Stimulated activated CD4-positive, alpha-beta T cell treated with anti-CD3 and anti-CD28 coated beads, Interleukin-1b, Interleukin-23, amount 100 ng/mL, for 24 hours (primary cell): Measurements from ENCODE around the gene ARPP21.

Experiments
- DNase-seq, 4 experiments: peaks; one replicate each; pipeline ENCODE4 v3.0.0-alpha.2; 2020; ENCODE audit warnings: low read depth in 4 of 4, low spot score in 1 of 4

Gene ARPP21

DNA sequence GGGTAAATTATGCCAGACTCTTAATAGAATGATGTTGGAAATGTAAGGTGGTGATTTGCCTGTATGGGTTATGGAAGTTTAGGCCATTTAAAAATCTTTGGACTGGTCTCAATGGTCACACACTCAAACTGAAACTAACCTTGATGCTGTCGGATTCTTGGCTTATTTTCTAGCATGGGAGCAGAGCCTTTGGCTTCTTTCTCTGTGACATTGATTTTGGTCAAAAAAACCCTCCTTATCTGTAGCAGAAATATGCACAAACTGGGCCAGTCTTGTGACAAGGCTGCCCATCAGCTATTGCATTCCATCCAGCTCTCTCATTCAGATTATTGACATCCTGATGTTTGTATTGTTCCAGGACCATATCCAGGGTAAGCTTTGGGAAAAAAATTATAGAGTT lies 35.9 kb downstream of the ARPP21 start:
- no peak for DNase-seq

DNA sequence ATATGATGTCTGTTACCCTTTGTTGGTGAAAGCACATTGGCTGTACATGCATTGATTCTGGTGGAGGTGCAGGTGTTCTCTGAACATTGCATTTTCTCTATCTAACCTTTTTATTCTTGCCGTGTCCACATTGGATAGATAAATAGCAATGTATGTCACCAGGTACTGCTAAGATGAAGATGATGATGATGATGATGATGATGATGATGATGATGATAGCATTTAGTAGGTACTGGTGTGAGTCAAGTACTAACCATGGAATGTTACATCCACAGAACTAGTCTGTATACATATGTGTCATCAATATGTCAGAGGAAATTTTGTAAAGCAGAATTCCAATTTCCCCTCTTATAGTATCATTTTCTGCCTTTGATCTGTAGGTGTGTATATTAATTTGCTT lies 36.3 kb downstream of the ARPP21 start:
- DNase-seq, result no peak

DNA sequence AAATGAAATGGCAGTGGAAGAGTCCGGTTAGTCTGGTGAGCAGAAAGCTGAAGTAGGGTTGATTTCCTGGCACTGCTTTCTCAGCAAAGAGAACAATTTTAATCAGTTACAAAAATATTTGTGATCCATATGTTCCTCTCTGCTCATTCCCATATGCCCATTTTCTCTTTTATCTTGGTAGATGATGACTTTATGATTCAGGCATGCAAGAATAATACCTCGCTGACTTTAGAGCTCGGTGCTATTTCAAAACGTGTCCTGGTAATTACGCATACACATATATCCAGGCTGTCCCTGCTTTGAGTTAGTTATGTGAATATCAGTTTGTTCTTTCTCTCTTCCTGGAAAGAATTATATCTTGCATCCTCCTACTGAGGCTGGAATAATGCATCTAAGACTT lies 38.5 kb downstream of the ARPP21 start:
- no peak for DNase-seq

DNA sequence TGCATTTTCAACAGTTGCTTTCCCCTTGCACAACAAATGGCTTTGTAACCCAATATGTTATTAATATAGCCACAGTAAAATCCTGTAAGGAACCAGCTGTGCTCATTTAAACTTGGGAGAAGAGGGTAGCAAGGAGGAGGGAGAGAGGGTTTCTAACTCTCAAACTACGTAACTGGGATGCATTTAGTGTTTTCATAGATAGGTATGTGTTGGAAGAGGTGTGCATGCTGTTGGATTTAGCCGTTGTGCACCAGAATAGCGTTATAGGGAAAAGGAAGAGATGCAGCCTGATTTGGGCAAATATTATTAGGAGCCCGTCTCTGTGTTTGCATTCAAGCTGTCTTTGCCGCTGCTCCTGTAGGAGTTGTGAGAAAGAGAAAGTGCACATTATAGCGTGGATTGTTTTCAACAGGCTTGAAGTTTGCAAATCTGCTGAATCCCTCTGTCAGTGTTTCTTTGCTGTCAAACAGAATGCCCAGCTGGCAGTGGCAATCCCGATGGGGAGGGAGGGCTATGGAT lies 39.4 kb downstream of the ARPP21 start:
- no peak for DNase-seq

DNA sequence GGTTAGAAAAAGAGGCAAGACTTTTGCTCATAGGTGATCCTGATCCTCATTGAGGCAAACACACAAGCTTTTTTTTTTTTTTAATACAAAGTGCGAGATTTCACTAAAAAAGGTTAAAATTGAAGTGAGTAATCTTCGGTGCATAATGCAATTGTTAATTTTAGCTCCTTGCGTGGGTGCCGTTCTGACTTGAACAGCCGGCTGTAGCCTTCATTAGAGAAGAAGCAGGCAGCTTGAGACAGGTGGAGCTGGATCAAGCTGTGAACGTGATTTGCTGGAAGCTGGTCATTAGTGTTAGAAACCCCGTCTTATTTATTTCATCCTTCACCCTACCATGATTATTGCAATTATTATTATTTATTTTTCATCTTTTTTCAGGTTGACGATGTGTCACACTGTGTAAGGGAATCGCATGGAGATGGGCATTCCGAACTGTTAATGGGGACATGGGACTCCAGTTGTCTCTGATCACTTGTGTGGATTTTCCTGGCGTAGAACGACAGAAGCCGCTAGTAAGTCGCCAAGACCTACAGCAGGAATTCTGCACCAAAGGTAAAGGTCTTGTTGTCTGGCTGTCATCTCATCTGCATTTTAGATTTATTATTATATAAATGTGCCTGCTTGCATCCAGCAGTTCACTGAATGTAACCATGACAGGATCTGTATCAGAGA lies 40.2 kb downstream of the ARPP21 start:
- no peak for DNase-seq

DNA sequence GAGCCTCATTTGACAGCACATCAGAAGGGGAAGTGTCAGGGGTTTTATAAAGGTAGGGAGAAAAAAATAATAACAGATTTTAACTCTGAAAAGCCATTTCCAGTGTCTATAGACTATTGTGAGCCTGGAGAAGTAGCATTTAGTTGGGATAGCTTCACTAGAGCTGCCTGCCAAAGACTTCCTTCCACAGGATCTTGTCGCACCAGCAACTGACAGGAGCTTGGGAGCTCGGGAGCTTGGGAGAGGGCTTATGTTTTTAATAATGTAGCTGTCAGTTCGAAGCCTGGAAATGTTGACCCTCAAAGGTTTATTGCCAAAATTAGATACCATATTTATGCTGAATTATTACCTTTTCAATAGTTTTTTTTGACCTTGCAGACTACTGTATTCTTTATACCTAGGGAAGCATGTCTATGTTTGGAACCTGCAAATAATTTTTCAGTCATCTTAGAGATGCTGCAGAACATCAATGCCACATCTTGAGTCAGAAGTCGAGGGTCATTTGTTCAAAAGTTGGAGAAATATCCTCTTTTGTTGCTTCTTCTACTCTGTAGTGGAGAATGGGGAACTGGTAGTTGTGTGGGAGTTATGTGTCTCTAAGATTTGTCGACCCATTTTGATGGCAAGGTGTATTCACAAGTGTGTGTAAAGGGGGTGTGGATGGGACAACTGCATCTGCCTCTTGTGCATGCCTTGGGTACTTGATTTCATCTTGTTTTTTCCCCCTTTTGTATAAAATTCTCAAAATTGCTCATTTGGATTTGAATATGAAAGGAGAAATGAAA lies 41.7 kb downstream of the ARPP21 start:
- no peak for DNase-seq

DNA sequence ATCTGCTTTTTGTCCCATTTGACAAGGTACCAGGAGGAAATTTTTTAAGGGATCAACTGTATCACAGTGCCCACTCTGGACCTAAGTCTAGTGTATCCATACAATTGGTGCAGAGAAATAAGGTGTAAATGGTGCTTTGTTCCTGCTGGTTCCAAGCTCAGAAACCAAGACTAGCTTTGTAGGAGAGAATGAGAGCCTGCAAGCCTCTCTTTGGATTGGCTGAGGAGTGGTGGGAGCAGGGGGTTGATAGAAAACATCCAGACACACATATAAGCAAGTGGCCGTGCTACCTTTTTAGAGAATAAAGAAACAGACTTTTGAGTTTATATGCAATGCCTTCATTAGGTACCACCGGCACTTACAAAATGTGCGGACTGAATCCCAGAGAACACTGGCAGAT lies 45.8 kb downstream of the ARPP21 start:
- no peak for DNase-seq

DNA sequence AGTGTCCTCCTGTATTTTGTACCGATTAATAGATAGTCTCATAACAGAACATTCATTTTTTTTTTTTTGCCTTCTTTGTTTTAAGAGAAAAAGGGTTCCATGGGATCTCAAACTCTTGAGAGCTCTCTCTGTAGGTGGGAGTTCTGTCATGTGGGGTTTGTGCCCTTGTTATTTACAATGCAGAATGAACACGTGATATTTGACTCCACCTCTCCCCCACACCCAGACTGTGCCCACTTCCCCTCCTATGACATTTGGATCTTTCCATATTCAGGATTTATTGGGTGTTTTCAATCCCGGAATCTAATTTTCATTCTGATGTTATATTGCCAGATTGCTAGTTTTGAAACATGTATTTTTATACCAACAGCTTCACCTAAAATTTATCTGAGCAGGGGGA lies 49.5 kb downstream of the ARPP21 start:
- no peak for DNase-seq

DNA sequence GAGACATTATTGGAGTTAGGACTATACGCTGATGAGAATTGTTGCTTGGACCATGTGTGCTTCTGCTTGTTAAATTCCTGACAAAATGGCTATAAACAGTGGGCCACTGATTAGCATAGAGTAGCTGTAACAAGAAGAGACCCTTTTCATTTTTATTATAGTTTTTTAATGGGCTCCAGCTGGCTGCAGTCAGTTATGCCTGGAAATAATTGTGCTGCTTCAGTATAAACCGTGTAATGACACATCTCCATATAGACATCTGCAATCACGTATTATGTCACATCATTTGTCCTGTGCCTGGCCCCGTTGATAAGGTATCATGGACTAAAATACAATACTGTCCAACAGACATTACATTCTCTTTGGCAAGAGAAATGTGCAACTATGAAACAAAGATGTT lies 50.9 kb downstream of the ARPP21 start:
- DNase-seq, result no peak

DNA sequence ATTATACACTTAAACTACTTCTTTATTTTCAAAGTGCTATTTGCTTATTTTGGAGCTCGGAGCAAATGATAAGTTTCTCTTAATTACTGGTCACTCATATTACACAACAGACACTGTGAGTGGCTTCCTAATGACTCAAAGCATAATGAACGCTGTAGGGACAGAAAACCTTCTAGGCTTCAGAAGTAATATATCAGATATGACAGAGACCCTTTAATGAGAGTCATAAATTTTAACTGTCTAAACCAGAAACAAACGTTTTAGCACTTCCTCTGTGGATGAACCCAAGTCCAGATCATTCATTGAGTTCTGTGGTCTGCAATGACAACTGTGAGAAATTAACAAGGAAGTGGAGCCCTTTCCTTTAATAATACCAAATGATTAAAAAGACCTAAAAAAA lies 66.6 kb downstream of the ARPP21 start:
- DNase-seq, result no peak

DNA sequence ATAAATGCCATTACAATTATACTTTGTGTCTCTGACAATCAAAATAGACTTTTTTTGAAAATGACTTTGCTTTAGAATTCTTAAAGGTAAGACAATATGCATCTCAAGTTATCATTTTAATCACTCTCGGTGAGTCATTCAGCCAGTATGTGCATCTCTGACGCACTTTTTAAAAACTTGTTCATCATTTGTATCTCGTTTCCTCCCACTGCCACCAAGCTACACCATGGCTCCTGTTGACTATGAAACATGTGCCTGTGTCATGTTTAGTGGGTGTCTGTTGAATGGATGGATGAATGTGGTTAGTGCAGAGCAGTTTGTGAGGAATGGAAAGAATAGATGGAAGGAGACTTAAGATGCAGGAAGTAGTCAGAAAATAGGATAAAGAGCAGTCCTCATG lies 68.6 kb downstream of the ARPP21 start:
- DNase-seq, result no peak

DNA sequence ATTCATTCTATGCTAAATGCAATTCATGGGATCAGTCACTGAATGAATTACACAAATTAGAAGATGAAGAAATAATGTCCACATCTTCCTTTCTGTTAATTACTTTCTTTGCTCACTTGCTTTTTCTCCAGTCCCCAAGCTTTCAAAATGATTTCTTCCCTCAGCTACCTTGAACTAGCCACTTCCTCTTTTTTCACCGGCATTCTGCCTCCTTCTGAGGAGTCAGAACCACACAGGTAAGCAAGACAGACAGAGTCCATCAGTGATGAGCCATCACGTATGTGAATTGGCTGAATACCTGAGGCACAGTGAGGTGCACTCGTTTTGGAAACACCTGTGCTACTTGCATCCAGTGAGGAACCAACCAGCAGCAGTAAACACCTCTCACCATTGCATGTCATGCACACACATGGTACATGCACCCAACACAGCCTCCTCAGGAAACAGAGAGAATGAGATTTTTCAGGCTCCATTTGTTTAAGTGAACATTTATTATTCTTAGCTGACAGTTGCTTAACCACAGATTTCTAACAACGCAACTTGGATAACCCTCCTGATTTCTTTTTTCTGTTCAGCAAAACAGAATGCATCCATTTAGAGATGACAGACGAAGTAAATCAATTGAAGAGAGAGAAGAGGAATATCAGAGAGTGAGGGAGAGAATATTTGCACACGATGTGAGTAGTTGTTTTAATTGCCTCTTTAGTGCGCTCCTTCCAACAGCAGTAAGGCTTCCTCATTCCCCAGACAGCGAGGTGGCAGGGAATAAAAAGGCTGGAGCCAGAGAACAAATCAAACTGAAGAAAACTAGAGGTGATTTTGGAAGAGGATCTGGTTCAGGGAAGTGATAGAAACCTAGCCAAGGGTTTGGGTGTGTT lies 69.3 kb downstream of the ARPP21 start:
- no peak for DNase-seq

DNA sequence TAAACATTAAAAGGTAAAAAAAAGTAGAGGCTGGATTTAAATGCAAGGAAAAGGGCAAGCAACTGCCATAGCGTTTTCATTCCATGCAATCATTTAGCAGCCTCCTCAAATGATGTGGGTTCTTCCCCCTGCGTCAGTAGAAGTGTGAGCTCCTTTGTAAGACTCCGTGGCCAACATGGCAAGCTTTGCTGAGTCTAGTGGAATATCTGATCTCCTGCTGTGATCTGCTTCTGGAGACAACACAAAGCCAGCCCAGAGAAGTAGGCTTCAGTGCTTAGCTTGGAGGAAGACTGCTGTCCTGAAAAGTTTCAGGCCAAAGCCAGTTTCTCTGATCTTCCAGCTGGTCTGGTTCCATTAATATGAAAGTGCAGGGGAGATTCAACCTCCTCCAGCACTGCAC lies 70.4 kb downstream of the ARPP21 start:
- DNase-seq, result no peak

DNA sequence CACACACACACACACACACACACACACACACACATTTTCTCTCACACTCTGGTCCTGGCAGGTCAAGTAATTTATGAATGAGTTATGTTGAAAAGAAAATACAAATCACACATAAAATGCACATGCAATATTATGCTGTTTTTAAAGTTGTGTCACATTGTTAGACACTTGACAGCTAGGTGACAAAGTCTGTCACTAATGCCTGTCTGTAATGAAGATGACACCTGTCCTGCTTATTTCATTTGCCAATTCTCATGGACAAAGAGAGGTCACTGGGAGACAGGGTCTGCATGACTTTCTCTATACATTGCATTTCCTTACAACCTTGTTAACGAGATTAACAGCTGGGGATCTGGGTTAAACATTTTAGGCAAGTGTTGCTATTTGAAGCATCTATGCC lies 71.2 kb downstream of the ARPP21 start:
- DNase-seq, result no peak

DNA sequence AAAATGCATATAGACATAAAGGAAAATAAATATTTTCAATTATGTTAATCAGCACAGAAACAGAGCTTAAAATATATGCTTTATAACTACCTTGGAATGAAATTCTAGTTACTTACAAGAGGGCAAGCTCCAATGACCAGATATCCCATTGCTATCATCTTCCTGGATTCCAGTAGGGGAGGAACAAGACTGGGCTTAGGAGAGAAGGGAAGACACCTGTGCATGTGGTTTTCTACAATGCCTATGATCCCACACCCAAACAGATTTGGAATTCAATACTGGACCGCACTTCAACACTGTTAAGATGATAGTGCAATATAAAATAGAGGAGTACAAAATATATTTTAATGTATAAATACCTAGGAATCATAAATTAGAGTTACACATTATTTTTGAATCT lies 79.6 kb downstream of the ARPP21 start:
- DNase-seq, result no peak

DNA sequence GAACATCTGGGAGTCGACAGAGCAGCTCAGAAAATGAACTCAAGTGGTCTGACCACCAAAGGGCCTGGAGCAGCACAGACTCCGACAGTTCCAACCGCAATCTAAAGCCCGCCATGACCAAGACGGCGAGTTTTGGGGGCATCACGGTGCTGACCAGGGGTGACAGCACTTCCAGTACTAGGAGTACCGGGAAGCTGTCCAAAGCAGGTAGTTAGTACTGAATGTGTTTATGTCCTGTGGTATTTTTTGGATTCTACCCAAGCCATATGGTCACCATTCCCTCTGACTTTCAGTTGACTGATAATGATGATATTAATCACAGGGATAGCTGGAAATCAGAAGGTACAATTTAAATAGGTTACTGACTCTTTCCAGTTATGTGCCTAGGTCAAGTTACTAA lies 82.3 kb downstream of the ARPP21 start:
- no peak for DNase-seq

DNA sequence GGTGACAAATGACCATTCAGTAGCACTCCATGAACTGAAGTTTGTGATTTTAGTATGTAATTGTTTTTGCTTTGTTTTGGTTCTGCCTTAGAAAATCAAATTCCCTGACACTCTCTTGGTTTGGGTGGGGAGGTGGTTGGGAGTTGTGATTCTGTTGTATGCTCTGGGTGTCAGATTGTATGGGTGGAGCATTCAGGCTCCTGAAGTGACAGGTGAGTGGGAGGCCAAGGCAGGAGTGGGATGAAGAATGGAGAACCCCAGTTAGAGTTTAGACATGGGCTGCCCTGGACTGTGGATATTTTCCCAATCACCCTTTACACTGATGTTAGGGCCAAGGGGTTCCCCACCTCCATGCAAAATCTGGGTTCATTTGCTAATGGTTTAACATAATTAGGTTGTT lies 83.6 kb downstream of the ARPP21 start:
- DNase-seq, result no peak

DNA sequence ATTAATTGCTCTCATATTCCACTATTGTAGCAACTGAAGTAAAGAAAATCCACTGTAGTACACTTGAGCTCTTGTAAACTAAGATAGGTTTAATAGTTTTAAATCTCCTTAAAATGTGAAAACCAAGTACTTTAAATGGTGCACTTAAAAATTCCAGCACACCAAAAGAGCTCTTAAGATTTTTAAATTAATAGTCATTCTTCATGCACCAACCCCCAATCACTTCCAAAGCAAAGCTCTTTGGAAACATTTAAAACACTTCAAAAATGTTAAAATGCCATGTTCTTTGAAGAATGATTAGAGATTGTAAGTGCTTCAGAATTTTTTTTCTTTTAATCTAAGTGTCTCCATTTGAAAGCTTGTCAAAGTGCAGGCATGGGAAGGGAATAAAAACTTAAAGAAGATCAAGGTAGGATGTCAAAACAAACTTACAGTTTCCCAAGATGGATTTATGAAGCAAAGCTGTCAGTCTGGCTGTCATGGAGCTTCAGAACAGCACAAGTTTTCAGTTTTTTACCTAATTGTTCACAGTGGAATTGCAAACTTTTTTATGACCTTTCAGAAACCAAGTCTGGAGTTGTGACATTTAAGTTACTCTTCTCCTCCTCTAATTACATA lies 84.3 kb downstream of the ARPP21 start:
- DNase-seq, result no peak

DNA sequence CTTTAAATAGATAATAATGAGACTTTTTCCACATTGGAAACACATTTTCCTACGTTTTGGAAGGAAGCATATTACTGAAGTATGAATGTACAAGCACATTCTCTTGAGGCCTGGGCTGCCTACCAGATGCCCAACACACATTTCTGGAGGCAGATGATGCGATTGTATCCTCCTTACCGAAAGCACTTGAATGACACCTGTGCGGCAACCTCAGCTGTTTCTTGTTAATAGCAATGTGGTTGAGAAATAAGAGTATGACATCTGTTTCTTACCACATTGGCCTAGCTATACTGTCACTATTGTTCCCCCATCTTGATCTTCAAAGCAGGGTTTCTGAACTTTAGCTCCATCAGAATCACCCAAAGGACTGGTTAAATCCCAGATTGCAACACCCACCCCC lies 84.8 kb downstream of the ARPP21 start:
- no peak for DNase-seq

DNA sequence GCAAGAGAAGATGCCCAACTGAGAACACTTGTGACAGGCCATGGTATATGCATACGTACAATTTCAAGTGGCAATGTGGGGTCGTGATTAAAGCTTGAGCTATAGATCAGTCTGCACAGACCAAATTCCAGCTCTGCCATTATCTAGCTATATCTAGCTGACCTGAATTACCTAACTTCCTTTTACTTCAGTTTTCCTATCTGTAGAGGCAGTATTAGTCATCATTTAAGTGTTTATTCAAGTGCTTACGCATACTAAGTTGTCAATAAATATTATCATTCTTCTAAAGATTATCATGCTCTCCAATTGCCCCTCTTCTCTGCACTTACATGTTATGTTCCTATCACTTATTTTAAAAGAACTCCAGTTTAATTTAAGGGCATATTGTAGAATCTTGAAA lies 87.9 kb downstream of the ARPP21 start:
- DNase-seq, result no peak

DNA sequence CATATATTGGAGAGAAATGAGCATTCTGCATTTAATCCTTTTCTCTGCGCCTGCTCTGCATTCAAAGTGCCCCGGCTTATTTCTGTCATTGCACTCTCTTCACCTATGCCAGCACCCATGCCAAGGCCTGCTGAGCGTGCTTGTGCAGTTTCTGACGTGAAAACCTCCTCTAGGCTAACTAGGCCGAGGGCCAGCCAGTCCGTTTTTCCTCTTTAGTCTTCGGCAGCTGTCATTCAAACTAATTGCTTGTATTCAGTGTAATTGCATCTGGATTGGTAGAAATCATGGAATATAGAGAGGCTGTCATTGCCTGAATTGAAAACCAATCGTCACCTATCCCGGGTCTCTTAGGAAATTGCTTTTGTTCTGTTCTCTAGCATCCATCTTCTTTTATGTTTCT lies 94.0 kb downstream of the ARPP21 start:
- no peak for DNase-seq
